HG03558 (cell line): Measurements from ENCODE around the gene CUX1.
"Not testable (repeated sequence)": the region's sequence is repeated elsewhere in the genome, so short reads cannot be mapped to it uniquely, and the experiment has no call there.

Experiments
- ATAC-seq: cut with Tn5 transposase; IDR thresholded peaks from one replicate; pipeline ENCODE4 v1.9.1; 2021; ENCODE audit warnings: moderate number of reproducible peaks; ENCODE audit not compliant: unreplicated experiment; ENCODE audit errors: extremely low read depth

The CUX1 gene

GRCh38 chr7:102327183-102327582 lies 509.8 kb downstream of the CUX1 start:
- ATAC-seq = not testable (repeated sequence)

GRCh38 chr7:102328863-102329262 lies 511.4 kb downstream of the CUX1 start:
- ATAC-seq = not testable (repeated sequence)

- not testable (repeated sequence) for ATAC-seq
Observed at GRCh38 chr7:102329366-102329765, 511.9 kb downstream of the CUX1 start.

GRCh38 chr7:102330666-102331460 lies 513.4 kb downstream of the CUX1 start:
- not testable (repeated sequence) for ATAC-seq
